Measurements from ENCODE around the gene MATN4.

MATN4 gene

GRCh38 chr20:45323731-45324130, 15.6 kb upstream of the MATN4 start:
- no peaks in the 10 kb centered on the region for H3K9me3 ChIP-seq (replicated peaks; ENCODE audit: insufficient read depth, low read length)
- H4K20me1 ChIP-seq (ENCODE audit: insufficient read depth, low read length) = no peaks in the 10 kb centered on the region
- TF ChIP-seq EZH2 (optimal IDR thresholded peaks at IDR 0.05; ENCODE audit: low read depth, low read length) (no peak), EZH2phosphoT487 (IDR thresholded peaks at IDR 0.05; ENCODE audit: low read length) (no peak)
- TF ChIP-seq, protein P1, sequence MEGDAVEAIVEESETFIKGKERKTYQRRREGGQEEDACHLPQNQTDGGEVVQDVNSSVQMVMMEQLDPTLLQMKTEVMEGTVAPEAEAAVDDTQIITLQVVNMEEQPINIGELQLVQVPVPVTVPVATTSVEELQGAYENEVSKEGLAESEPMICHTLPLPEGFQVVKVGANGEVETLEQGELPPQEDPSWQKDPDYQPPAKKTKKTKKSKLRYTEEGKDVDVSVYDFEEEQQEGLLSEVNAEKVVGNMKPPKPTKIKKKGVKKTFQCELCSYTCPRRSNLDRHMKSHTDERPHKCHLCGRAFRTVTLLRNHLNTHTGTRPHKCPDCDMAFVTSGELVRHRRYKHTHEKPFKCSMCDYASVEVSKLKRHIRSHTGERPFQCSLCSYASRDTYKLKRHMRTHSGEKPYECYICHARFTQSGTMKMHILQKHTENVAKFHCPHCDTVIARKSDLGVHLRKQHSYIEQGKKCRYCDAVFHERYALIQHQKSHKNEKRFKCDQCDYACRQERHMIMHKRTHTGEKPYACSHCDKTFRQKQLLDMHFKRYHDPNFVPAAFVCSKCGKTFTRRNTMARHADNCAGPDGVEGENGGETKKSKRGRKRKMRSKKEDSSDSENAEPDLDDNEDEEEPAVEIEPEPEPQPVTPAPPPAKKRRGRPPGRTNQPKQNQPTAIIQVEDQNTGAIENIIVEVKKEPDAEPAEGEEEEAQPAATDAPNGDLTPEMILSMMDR (IDR thresholded peaks at IDR 0.05; ENCODE audit: low read length) = no peak
- H3K4me3 ChIP-seq (ENCODE audit: low read length) = no peak overlapping the region
- H3K4me1 ChIP-seq (ENCODE audit: low read length) = peaks cover 5% of the 10 kb centered on the region
- H3K9ac ChIP-seq (ENCODE audit: low read length) = no peak overlapping the region
- H3K4me2 ChIP-seq (ENCODE audit: low read depth, low read length) = no peak overlapping the region
- H3K9me2 ChIP-seq (replicated peaks; ENCODE audit: insufficient read depth, low read length) = no peaks in the 10 kb centered on the region
- H3K27ac ChIP-seq (ENCODE audit: low read length) = no peak overlapping the region
- peaks cover 5% of the 10 kb centered on the region; the same call in 1 of the 2 replicates for H3F3A ChIP-seq (ENCODE audit: insufficient read depth, low read length)
- H3K27me3 ChIP-seq (replicated peaks; ENCODE audit: insufficient read depth, low read length) = no peaks in the 10 kb centered on the region
- H3K79me2 ChIP-seq (ENCODE audit: low read length) = no peaks in the 10 kb centered on the region
- no peak overlapping the region for H2AFZ ChIP-seq (ENCODE audit: low read length)
- no peak for DNase-seq
- H3K36me3 ChIP-seq (replicated peaks; ENCODE audit: insufficient read depth, low read length) = no peaks in the 10 kb centered on the region

GRCh38 chr20:45322952-45323383, 14.9 kb upstream of the MATN4 start:
- Histone ChIP-seq H3K9me2 (replicated peaks; ENCODE audit: insufficient read depth, low read length) (no peaks in the 10 kb centered on the region), H3K36me3 (replicated peaks; ENCODE audit: insufficient read depth, low read length) (no peaks in the 10 kb centered on the region), H3K4me2 (ENCODE audit: low read depth, low read length) (no peak overlapping the region), H3K27me3 (replicated peaks; ENCODE audit: insufficient read depth, low read length) (no peaks in the 10 kb centered on the region), H3K9ac (ENCODE audit: low read length) (no peak overlapping the region), H3F3A (ENCODE audit: insufficient read depth, low read length) (peaks cover 5% of the 10 kb centered on the region; the same call in 1 of the 2 replicates), H3K79me2 (ENCODE audit: low read length) (no peaks in the 10 kb centered on the region), H4K20me1 (ENCODE audit: insufficient read depth, low read length) (no peaks in the 10 kb centered on the region), H3K27ac (ENCODE audit: low read length) (no peak overlapping the region), H3K4me3 (ENCODE audit: low read length) (no peak overlapping the region), H2AFZ (ENCODE audit: low read length) (no peak overlapping the region), H3K9me3 (replicated peaks; ENCODE audit: insufficient read depth, low read length) (no peaks in the 10 kb centered on the region), H3K4me1 (ENCODE audit: low read length) (peaks cover 9% of the 10 kb centered on the region)
- no peak for TF ChIP-seq EZH2 (optimal IDR thresholded peaks at IDR 0.05; ENCODE audit: low read depth, low read length)
- no peak for TF ChIP-seq EZH2phosphoT487 (IDR thresholded peaks at IDR 0.05; ENCODE audit: low read length)
- TF ChIP-seq, protein P1 (IDR thresholded peaks at IDR 0.05; ENCODE audit: low read length) = peak; percentile 22
- no peak for DNase-seq

DNA sequence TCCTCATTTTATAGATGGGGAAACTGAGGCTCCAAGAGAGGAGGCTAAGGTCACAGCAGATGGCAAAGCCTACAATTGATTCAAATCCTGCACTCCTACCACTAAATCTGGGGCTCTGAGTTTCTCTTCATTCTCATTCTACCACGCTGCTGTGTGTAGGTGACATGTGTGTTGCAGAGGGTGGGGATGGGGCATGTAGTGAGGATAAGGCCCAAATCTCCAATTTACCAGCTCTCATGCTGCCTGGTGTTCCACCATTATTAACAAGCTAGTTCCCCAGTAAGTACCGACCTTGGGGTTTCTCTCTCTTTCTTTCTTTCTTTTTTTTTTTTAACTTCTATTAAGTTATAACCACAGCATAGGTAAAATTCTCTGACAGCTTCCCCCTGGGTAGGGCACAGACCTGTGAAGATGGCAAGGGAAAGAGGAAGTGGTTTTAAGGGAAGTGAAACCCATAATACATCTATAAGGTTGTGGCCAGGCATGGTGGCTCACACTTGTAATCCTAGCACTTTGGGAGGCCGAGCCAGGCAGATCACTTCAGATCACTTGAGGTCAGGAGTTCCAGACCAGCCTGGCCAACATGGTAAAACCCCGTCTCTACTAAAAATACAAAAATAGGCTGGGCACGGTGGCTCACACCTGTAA, 13.0 kb upstream of the MATN4 start:
- Histone ChIP-seq H3K4me1 (ENCODE audit: low read length) (peaks cover 9% of the 10 kb centered on the region), H4K20me1 (ENCODE audit: insufficient read depth, low read length) (no peaks in the 10 kb centered on the region), H3K9ac (ENCODE audit: low read length) (no peak overlapping the region), H3K4me3 (ENCODE audit: low read length) (no peak overlapping the region), H3K4me2 (ENCODE audit: low read depth, low read length) (peak overlapping the region; percentile 1; the same call in 1 of the 2 replicates), H3K36me3 (replicated peaks; ENCODE audit: insufficient read depth, low read length) (no peaks in the 10 kb centered on the region), H3K27me3 (replicated peaks; ENCODE audit: insufficient read depth, low read length) (no peaks in the 10 kb centered on the region), H2AFZ (ENCODE audit: low read length) (no peak overlapping the region), H3K27ac (ENCODE audit: low read length) (peak overlapping the region; percentile 6; the same call in 1 of the 2 replicates), H3F3A (ENCODE audit: insufficient read depth, low read length) (peaks cover 5% of the 10 kb centered on the region; the same call in 1 of the 2 replicates), H3K9me2 (replicated peaks; ENCODE audit: insufficient read depth, low read length) (no peaks in the 10 kb centered on the region), H3K79me2 (ENCODE audit: low read length) (no peaks in the 10 kb centered on the region), H3K9me3 (replicated peaks; ENCODE audit: insufficient read depth, low read length) (no peaks in the 10 kb centered on the region)
- TF ChIP-seq EZH2phosphoT487 (IDR thresholded peaks at IDR 0.05; ENCODE audit: low read length) (no peak), EZH2 (optimal IDR thresholded peaks at IDR 0.05; ENCODE audit: low read depth, low read length) (no peak)
- DNase-seq = peak; percentile 79

- TF ChIP-seq EZH2 (optimal IDR thresholded peaks at IDR 0.05; ENCODE audit: low read depth, low read length) = no peak
- TF ChIP-seq, protein P1 (IDR thresholded peaks at IDR 0.05; ENCODE audit: low read length) = no peak
- no peak for TF ChIP-seq EZH2phosphoT487 (IDR thresholded peaks at IDR 0.05; ENCODE audit: low read length)
- peaks cover 5% of the 10 kb centered on the region; the same call in 1 of the 2 replicates for H3F3A ChIP-seq (ENCODE audit: insufficient read depth, low read length)
- H2AFZ ChIP-seq (ENCODE audit: low read length) = no peak overlapping the region
- H4K20me1 ChIP-seq (ENCODE audit: insufficient read depth, low read length) = no peaks in the 10 kb centered on the region
- no peaks in the 10 kb centered on the region; the same call in 1 of the 2 replicates for H3K27me3 ChIP-seq (replicated peaks; ENCODE audit: insufficient read depth, low read length)
- DNase-seq = no peak
- H3K9ac ChIP-seq (ENCODE audit: low read length) = no peak overlapping the region
- H3K4me3 ChIP-seq (ENCODE audit: low read length) = no peak overlapping the region
- H3K79me2 ChIP-seq (ENCODE audit: low read length) = no peaks in the 10 kb centered on the region
- no peaks in the 10 kb centered on the region for H3K36me3 ChIP-seq (replicated peaks; ENCODE audit: insufficient read depth, low read length)
- no peak overlapping the region for H3K4me2 ChIP-seq (ENCODE audit: low read depth, low read length)
- no peaks in the 10 kb centered on the region for H3K9me3 ChIP-seq (replicated peaks; ENCODE audit: insufficient read depth, low read length)
- H3K9me2 ChIP-seq (replicated peaks; ENCODE audit: insufficient read depth, low read length) = no peaks in the 10 kb centered on the region
- peaks cover 9% of the 10 kb centered on the region for H3K4me1 ChIP-seq (ENCODE audit: low read length)
- H3K27ac ChIP-seq (ENCODE audit: low read length) = no peak overlapping the region
Observed at GRCh38 chr20:45318948-45319347, 10.8 kb upstream of the MATN4 start.

All from MM.1S (cell line).